C4-2B (cell line): ENCODE results near the gene ASB10.

Experiments
- CTCF ChIP-seq: fragments of 450-650 bp; conservative IDR thresholded peaks from 2 replicates; pipeline ENCODE4 v1.5.1; 2017; ENCODE audit warnings: mild to moderate bottlenecking
- ZFX ChIP-seq: fragments of 450-650 bp; IDR thresholded peaks from 2 replicates; pipeline ENCODE4 v1.6.1; 2017

- TF ChIP-seq CTCF (no peak), ZFX (no peak)
Measured at GRCh38 chr7:151193203-151193978, 6.3 kb upstream of the ASB10 start.
